Measurements from ENCODE around the gene MOB1B. TPM values are rescaled to one million over a fixed set of nuclear protein-coding genes. Genes with fewer than 3 reads are reported as not detected.

The MOB1B gene
- total RNA-seq, 1 donor from 2014 or later: 34.2 TPM

DNA sequence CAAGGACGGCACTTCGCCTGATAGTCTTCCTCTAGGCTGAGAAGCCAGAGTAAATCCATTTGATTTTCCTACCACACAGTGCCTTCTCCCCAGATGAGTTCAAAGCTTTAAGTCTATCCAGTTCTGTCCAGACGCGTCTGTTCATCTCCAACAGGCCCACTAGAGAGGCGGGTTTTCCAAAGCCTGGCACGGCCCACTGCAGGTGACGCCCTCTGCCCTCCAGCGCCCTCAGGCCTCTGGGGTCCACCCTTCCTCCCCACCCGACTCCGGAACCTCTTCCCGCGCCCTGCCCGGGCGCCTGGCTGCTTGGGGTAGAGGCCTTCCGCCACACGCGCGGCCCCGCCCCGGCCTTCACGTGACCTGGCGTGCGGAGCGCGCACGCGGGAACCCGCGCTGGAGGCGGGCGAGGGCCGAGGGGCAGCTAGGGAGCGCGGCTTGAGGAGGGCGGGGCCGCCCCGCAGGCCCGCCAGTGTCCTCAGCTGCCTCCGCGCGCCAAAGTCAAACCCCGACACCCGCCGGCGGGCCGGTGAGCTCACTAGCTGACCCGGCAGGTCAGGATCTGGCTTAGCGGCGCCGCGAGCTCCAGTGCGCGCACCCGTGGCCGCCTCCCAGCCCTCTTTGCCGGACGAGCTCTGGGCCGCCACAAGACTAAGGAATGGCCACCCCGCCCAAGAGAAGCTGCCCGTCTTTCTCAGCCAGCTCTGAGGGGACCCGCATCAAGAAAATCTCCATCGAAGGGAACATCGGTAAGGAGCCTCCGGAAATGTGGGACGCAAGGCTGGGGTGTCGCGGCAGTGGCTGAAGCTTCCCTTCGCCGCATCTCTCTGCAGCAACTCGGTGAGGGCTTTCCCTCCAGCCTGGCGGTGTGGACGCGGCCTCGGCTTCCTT, 91.3 kb downstream of the MOB1B start, which contains the start of gene DCK:
Gene DCK (plus strand): TSS at position 469 of the 888 bp plus-strand sequence. CDS start 187 bp downstream, at position 656.
- Histone ChIP-seq H3K4me3 (peak within 1 kb of the TSS; percentile 62), H3K4me1 (peaks cover 14% of the 10 kb centered on the region), H3K27ac (peak within 1 kb of the TSS; percentile 79), H3K9me3 (no peaks in the 10 kb centered on the region), H3K27me3 (no peaks in the 10 kb centered on the region), H3K36me3 (peaks cover 7% of the 10 kb centered on the region)
- intact Hi-C loops (cut with DNase I): no loop called here
- DNase-seq (peak; percentile 97), ATAC-seq (peak; percentile 99)
- TF ChIP-seq, protein P1, sequence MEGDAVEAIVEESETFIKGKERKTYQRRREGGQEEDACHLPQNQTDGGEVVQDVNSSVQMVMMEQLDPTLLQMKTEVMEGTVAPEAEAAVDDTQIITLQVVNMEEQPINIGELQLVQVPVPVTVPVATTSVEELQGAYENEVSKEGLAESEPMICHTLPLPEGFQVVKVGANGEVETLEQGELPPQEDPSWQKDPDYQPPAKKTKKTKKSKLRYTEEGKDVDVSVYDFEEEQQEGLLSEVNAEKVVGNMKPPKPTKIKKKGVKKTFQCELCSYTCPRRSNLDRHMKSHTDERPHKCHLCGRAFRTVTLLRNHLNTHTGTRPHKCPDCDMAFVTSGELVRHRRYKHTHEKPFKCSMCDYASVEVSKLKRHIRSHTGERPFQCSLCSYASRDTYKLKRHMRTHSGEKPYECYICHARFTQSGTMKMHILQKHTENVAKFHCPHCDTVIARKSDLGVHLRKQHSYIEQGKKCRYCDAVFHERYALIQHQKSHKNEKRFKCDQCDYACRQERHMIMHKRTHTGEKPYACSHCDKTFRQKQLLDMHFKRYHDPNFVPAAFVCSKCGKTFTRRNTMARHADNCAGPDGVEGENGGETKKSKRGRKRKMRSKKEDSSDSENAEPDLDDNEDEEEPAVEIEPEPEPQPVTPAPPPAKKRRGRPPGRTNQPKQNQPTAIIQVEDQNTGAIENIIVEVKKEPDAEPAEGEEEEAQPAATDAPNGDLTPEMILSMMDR (IDR thresholded peaks at IDR 0.05): no peak

DNA sequence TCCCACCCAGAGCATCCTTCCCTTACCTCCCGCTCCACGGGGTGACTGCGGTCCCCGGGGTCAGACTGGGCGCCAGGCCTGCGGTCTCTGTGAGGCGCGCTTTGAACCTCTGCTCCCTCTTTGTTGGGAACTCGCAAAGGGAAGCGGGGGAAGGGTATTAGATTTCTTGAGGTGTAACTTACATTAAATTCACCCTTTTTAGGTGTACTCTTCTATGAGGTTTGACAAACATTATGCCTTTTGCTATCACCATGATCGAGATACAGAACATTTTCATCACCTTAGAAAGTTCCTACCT, 91.8 kb downstream of the MOB1B start:
- no peak for DNase-seq
- Histone ChIP-seq H3K4me1 (peaks cover 14% of the 10 kb centered on the region), H3K27me3 (no peaks in the 10 kb centered on the region)

DNA sequence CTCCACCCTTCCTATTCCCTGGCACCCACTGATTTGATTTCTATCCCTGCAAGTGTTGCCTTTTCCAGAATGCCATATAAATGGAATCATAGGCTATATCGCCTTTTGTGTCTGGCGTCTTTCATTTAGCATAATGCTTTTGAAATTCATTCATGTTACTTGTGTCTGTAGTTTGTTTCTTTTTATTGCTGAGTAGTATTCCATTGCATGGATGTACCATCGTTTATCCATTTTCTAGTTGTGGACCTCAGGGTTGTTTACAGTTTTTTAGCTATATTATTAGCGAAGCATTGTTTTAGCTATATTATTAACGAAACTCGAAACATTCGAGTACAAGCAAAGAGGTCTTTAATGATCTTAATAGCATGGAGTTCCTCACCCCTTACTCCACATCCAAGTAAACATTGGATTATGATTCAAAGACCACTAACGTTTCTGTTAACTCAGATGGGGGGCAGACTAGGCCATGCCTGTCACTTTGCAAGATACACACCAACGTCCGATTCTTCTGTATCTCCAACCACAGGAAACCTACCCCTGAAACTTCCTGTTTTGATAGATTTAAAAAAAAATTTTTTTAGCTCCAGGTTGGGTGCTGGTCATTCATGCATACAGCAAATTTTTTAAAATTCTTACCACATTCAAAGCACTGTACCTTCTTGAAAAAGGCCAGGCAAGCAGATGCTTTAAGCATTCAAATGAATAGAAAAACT, 92.4 kb downstream of the MOB1B start:
- TF ChIP-seq, protein P1 (IDR thresholded peaks at IDR 0.05): no peak
- H3K27me3 ChIP-seq: no peaks in the 10 kb centered on the region
- no peaks in the 10 kb centered on the region for H3K9me3 ChIP-seq
- no peak for DNase-seq
- no peak overlapping the region for H3K27ac ChIP-seq
- no peak for ATAC-seq
- peaks cover 14% of the 10 kb centered on the region for H3K4me1 ChIP-seq
- peak overlapping the region; percentile 62 for H3K4me3 ChIP-seq
- intact Hi-C loops (cut with DNase I): no loop called here
- H3K36me3 ChIP-seq: peaks cover 10% of the 10 kb centered on the region

More for the DNA sequence above, 91.8 kb downstream of the MOB1B start:
- intact Hi-C loops (cut with DNase I): no loop called here
- TF ChIP-seq, protein P1 (IDR thresholded peaks at IDR 0.05): no peak
- H3K9me3 ChIP-seq: no peaks in the 10 kb centered on the region
- no peak for ATAC-seq
- H3K4me3 ChIP-seq: peak overlapping the region; percentile 62
- peaks cover 10% of the 10 kb centered on the region for H3K36me3 ChIP-seq
- peak overlapping the region; percentile 79 for H3K27ac ChIP-seq

DNA sequence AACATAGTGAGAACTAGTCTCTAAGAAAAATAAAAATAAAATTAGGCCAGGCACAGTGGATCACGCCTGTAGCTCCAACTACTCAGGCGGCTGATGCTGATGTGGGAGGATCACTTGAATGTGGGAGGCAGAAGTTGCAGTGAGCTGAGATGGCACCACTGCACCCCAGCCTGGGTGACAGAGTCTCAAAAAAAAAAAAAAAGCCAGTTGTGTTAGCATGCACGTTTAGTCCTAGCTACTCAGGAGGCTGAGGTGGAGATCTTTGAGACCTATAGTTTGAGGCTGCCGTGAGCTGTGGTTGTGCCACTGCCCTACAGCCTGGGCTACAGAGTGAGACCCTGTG, 93.8 kb downstream of the MOB1B start:
- ATAC-seq (no peak), DNase-seq (no peak)
- Histone ChIP-seq H3K4me3 (peak overlapping the region; percentile 62), H3K9me3 (no peaks in the 10 kb centered on the region), H3K27ac (no peak overlapping the region), H3K36me3 (peaks cover 10% of the 10 kb centered on the region), H3K27me3 (no peaks in the 10 kb centered on the region), H3K4me1 (peaks cover 14% of the 10 kb centered on the region)
- intact Hi-C loops (cut with DNase I): no loop called here
- TF ChIP-seq, protein P1 (IDR thresholded peaks at IDR 0.05): no peak

DNA sequence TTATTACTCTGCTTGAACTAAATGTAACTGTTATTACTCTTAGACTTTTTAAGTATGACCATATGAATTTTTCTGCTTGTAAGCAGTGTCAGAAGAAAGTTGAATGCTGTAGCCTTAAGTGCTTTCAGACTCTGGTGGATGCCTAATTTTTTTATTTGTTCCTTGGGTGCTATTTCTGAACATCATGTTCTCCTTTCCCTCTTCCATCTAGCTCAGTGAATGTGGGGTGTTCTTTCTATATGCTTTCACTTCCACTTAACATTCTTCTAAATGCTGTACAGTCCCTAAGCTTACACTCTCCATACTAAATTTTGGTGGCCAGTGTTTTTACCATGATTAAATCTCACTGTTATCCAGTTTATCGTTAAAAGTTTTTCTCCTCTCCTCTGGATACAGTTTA, 94.9 kb downstream of the MOB1B start:
- intact Hi-C loops (cut with DNase I): no loop called here
- Histone ChIP-seq H3K27me3 (no peaks in the 10 kb centered on the region), H3K4me3 (no peak overlapping the region), H3K36me3 (peaks cover 10% of the 10 kb centered on the region), H3K4me1 (peaks cover 14% of the 10 kb centered on the region), H3K27ac (no peak overlapping the region), H3K9me3 (no peaks in the 10 kb centered on the region)
- TF ChIP-seq, protein P1 (IDR thresholded peaks at IDR 0.05): no peak
- no peak for DNase-seq
- no peak for ATAC-seq
